DMS53 treated with DMSO at 0.1 percent for 48 hours (cell line): ENCODE results near the gene FSTL4.
"Not testable (repeated sequence)": the region's sequence is repeated elsewhere in the genome, so short reads cannot be mapped to it uniquely, and the experiment has no call there.

Experiments
- DNase-seq: peaks from one replicate; lab custom pipeline; 2025; ENCODE audit not compliant: unreplicated experiment; lab: John Stamatoyannopoulos, UW

FSTL4 gene

DNA sequence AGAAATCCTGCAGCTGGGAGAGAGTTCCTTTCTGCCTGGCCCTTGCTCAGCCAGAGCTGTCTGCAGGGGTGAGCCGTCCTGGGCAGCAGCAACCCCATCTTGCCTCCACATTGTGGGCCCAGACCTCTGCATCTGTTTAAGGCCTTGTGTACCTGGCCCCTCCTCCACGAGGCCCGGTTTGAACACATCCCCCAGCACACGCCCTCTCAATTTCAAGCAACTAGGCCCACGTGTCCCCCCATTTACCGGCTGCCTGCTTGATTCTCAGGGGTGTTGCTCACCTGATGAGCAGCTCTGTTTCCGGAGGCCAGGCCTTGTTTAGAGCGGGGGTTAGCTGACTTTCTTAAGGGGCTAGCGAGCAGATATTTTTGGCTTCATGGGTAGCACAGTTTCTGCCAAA, 378.7 kb downstream of the FSTL4 start:
- no peak for DNase-seq

- no peak for DNase-seq
These were observed 379.4 kb downstream of the FSTL4 start for GRCh38 chr5:133232911-133233310.

GRCh38 chr5:133232435-133232834, 379.9 kb downstream of the FSTL4 start:
- DNase-seq: no peak

DNA sequence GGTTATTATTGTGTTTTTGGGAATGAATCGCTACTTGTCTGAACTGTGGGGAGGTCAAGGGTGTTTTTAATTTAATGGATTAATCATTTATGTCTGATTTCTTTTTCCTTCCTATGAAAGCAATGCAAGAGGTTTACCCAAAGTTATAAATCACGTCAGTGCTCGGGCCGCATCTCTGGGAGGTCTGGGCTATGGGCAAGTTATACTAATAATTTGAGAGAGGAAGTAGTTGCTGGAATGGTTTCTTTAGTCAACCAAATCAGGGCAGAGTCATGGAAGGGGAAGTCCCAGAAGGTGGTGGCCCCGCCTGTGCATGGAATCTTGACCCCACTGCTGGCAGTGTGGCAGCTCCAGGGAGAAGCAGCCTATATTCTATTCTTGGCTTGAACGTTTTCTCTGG, 380.3 kb downstream of the FSTL4 start:
- no peak for DNase-seq

DNA sequence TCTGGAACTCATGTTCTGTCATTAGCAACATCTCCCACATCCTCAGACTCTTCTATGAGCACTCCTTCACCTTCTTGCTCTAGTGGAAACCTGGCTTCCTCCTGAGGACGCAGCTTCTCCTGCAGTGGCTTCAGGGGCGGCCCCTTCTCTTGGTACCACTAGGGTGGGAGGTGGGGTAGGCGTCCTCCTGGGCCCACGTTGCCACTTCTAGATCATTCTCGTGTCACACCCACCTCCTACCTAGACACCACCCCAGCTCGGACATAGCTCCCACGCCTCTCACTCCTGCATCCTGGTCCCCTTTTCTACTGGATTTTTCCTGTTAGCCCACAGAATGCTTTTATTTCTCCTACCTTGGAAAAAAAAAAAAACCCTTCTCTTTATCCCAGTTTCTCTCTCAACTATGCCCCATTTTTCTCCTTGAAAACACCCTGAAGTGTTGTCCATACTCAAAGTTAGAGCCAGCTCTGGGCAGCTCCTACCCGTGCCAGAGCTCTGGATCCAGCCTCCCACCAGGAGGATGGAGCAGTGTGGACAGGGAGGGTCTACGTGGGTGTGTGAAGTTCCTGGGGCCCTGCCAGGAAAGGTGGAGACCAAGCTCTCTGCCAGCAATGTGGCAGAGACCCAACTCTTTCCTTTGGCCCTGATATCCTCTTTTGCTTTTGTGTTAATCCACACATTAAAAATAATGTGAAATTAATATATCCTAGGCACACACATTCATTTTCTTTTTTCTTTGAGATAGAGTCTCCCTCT, 381.3 kb downstream of the FSTL4 start:
- DNase-seq: no peak

DNA sequence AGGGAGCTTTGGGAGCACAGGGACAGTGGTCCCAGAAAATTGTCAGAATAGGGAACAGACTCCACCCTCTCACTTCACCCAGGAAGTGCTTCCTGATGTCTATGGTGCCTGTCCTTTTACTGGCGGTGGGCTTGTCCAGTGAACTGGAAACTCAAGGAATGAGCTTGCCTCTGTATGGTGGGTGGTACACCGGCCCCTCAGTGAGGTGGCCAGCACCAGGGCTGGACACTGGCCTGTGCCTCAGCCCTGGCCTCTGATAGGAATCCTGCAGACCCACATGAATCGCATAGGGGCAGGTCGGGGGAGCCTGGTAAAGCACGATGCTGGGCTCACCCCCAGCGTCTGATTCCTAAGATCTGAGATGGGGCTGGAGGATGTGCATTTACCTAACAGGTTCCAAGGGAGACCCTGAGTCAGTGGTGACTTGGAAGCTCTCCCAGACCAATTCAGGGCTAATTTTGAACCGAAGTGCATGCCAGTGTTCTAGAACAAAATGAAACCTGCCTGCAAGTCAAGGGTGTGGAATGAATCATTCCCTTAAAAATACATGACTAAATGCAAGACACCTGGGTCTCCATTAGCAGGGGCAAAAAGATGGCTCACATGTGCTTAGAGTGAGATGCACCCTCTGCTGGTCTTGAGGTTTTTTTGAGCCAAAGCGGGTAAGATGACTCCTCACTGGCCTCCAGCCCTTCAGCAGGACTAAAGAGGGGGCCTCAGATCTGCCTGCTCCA, 382.2 kb downstream of the FSTL4 start:
- no peak for DNase-seq

- no peak for DNase-seq
These were observed 384.0 kb downstream of the FSTL4 start for GRCh38 chr5:133228316-133228715.

- no peak for DNase-seq
These were observed 384.4 kb downstream of the FSTL4 start for GRCh38 chr5:133227897-133228296.

DNA sequence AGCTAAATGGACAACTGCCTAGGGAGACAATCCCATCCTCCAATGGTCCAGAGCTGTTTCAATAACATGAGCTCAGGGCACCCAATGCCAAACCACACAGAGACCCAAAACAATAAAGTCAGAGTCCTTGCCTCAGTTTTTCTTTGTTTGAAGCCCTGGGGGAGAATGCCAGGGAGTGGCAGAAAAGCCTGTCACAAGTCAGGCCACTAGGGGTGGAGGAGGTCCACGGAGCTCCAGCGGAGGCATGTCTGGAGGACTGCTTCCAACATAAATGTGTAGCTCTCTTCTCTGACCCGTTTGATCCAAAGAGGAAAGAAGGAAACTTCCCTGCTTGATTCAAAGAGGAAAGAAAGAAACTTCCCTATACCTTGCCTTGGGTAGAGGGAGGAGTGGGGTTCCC, 385.3 kb downstream of the FSTL4 start:
- DNase-seq: no peak

DNA sequence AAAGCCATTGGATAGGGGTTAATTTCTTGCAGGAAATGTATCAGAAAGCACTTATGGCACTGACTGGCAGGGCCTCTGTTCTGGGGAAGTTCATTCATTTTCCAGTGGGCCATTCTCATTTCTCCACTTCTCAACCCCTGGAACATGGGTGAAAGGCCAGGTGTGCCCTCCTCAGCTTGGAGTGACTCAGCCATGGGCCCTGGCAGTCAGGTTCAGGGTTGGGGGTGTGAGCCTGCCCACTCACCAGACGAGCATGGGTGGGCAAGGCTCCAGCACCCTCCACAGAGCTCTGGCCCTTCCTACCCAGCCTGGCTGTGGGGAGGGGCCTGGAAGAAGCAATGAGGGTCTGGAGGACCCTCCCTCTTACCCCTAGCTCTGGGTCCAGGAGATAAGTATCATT, 386.2 kb downstream of the FSTL4 start:
- DNase-seq: no peak

DNA sequence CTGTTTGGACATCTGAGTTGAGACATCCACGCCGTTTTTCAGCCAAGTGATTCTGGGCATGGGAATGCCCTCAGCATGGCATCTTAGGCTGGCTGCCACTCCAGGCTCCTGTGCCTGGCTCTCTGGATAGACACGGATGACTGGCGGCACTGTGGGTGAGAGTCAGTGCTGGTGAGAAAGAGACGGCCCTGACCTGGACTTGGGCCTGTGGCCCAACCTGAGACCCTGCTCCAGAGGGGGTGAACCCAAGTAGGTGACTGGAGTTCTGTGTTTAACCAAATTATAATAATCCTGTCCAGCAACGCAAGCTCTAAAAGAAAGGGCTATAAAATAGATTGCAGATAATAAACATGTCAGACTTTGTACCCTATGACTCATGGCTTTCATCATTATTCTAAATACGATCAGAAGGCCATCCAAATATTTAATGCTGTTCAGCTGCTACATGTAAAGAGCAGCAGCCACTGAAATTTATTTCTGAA, 386.6 kb downstream of the FSTL4 start:
- DNase-seq: peak; percentile 45

DNA sequence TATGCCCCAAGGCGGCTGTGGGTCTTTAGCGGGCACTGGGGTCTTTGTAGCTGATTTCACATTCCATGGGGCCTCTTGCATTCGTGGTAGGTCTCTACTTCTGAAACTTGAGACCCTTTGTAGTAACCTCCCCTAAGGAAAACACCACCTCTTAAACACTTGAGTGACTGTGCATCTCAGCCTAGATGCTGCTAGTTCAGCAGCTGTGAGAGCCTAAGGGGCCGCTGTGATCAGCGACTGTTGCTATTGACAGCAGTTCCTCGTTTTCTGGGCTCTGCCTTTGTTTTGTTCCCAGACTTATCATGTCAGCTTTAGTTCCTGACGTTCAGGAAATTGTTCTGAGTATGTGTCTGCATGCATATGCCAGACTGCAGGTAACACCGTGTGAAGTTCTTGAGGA, 389.4 kb downstream of the FSTL4 start:
- no peak for DNase-seq

GRCh38 chr5:133222521-133222920, 389.8 kb downstream of the FSTL4 start:
- no peak for DNase-seq

GRCh38 chr5:133222040-133222439, 390.3 kb downstream of the FSTL4 start:
- DNase-seq: no peak

DNA sequence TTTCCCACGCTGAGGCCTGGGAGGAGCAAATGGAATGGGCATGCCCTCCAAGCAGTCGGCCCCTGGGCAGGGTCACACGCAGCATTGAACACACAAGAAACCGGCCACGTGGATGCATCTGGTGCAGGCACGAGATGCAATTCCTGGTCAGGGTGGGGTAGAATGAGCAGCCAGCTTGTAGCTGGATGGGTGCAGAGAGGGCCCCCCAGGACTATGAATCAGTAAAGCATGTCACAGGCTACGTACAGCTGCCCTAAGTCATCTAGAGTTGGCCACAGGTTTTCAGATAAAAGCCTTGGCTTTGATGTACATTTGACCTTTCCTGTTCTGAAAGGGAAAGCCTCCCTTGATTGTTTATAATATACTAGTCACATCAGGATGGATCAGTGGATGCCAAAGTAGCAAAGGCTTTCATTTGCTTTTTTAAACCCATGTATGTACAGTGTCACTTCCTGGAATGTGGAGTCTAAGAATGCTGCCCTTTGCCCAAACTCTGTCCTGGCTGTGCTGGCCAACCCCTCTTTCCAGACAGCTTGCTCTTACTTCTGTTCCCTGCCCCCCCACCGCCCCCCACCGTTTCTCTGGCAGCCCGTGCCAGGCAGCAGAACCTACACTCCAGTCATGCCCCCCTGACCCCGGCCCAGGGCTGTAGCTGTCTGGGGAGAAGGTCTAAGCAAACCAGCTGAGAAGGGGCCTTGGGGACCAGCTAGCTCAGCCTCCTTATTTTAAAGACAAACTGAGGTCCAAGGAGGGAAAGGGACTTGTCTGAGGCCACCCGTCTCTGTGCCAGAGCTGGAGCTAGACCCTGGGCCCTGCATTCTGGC, 391.3 kb downstream of the FSTL4 start:
- no peak for DNase-seq

GRCh38 chr5:133219296-133219695, 393.0 kb downstream of the FSTL4 start:
- no peak for DNase-seq

DNA sequence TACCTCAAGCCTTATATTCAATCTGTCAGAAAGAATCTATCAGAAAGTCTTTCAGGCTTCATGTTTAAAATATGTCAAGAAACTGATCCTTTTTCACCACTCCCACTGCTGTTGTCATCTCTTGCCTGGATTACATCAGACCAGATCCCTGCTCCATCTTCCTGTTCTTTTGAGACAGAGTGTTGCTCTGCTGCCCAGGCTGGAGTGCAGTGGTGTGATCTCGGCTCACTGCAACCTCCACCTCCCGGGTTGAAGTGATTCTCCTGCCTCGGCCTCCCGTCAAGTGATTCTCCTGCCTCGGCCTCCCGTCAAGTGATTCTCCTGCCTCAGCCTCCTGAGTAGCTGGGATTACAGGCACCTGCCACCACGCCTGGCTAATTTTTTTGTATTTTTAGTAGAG, 396.2 kb downstream of the FSTL4 start:
- DNase-seq: not testable (repeated sequence)

DNA sequence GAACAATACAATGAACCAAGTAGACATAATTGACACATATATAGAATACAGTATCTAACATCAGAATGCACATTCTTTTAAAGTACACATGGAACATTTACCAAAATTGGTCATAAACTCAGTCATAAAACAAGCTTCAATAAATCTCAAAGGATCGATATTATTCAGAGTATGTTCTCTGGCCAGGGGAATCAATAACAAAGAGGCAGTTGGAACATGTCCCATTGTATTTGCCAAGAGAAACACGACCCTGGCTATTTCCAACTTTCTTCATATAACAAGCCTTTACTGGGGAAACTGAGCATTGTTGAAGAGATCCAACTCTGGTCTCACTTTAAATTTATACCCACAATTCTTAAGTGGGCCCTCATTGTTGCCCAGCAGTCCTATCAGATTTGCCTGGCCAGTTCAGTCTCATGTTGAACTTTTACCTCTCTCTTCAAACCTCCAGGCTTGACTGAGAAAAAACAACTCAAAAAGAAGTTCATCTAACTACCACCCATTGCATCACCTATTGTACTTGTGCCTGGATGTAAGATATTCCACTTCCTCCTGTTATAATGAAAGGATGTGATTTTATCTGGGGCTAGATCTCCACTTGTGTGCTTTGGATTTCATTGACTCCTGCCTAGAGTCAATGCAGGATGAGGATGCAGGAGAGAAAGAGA, 398.1 kb downstream of the FSTL4 start:
- no peak for DNase-seq

GRCh38 chr5:133205649-133206048, 406.7 kb downstream of the FSTL4 start:
- DNase-seq: no peak

GRCh38 chr5:133205204-133205603, 407.1 kb downstream of the FSTL4 start:
- DNase-seq: no peak
